Fibroblast of upper back skin (primary cell): ENCODE results near the gene KPNA3.
A peak's percentile ranks its signal among the peaks of the same experiment; 100 is the strongest.
"Not testable (repeated sequence)": the region's sequence is repeated elsewhere in the genome, so short reads cannot be mapped to it uniquely, and the experiment has no call there.

Experiments
- DNase-seq: peaks from one replicate; pipeline ENCODE4 v3.0.0-alpha.2; 2013

KPNA3 gene

DNA sequence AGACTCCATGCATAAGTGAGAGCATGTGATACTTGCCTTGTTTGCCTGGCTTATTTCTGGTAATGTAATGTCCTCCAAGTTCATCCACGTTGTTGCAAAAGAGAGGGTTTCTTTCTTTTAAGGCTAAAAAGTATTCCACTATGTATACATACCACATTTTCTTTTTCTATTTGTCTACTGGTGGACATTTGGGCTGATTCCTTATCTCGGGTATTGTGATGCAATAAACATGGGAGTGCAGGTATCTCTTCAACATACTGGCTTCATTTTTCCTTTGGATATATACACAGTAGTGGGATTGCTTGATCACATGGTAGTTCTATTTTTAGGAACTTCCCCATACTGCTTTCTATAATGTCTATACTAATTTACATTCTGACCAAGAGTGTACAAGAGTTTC lies 51.6 kb downstream of the KPNA3 start:
- no peak for DNase-seq

DNA sequence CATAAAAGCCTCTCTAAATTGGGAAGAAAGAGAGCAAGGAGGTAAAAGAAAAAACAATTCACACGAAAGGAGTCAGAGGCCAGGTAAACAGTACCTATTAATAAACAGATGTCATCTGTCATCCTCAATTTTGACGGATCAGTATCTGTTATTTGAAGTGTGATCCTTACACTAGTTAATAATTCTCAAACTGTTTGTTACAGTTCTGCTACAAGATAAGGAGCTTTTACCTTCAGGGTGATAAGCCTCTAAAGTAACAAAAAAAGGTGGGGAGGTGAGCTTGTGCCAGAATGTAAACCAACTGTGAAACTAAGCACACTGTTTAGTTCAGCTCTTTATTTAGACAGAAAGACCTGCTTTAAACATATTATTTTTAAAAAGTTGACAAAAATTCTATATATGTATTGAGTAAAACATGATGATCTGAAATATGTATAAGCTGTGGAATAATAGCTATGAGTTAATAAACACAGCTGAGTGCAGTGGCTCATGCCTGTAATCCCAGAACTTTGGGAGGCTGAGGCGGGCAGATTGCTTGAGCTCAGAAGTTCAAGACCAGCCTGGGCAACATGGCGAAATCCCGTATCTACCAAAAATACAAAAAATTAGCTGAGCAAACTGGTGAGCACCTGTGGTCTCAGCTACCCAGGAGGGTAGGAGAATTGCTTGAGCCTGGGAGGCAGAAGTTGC lies 52.8 kb downstream of the KPNA3 start:
- no peak for DNase-seq

DNA sequence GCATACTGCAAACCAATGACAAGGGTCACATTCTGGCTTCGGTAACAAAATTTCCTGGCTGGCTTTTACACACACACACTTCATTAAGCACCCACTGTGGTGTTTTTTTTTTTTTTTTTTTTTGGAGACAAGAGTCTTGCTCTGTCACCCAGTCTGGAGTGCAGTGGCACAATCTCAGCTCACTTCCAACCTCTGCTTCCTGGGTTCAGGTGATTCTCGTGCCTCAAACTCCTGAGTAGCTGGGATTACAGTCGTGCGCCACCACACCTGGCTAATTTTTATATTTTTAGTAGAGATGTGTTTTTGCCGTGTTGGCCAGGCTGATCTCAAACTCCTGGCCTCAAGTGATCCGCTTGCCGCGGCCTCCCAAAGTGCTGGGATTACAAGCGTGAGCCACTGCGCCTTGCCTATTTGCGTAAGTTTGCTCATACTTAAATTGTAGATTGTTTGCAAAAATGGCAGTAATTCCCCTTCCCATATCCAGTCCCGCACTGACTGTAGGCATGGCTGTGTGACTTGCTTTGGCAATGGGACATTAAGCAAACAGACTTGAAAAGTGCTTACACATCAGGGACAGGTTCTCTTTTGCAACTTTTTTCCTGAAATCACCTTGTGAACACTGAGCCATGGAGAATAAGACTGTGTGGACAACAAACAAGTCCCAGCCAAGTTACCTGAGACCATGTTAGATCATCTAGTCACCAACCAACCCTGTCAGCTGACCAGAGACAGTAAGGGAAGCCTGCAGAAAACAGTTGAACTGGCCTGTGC lies 59.1 kb downstream of the KPNA3 start:
- DNase-seq, result no peak

DNA sequence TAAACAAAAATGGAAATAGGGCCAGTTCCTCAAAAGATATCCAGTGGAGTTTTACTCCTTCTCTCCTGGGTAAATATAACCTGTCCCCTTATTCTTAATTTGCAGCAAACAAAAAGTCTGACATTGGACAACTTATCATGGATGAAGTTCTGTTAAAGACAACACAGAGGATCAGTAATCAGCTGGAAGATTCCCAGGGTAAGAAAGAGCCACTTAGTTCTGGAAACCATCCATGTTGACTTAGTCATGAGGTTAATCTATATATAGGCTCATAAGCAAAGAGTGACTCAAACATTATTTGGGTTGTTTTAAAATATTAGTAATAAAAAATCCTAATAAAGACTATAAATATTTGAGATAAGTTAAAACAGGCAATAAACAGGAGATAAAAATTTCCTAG lies 60.7 kb downstream of the KPNA3 start:
- DNase-seq, result peak; percentile 79

DNA sequence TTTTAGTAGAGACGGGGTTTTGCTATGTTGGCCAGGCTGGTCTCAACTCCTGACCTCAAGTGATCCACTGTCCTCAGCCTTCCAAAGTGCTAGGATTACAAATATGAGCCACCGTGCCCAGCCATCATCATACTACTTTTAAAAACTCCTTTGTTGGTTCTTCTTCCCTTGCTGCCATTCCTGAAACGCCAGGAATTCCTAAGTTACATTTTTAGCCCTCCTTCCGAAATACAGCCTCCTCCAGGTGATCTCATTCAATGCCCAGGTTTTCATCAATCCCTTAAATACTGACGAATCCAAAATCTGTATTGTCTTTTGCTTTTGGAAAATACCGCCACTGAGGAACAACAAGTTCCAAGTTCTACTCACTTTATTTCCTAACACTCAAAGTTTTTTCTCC lies 75.9 kb downstream of the KPNA3 start:
- DNase-seq, result no peak

DNA sequence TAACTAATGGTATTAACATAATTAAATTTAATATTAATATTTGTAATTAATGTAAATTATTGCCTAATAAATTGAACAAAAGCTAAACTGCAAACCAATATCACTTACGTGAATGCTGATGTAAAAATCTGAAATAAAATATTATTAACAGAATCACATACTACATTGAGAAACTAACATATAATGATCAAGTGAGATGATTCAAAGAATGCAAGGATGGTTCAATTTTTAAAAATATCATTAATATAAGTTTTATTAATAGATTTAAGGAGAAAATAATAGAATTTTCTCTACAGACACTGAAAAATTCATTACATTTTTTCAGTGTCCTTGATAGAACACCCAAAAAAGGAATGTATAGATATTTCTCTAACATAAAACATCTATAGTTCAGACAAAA lies 77.7 kb downstream of the KPNA3 start:
- no peak for DNase-seq

DNA sequence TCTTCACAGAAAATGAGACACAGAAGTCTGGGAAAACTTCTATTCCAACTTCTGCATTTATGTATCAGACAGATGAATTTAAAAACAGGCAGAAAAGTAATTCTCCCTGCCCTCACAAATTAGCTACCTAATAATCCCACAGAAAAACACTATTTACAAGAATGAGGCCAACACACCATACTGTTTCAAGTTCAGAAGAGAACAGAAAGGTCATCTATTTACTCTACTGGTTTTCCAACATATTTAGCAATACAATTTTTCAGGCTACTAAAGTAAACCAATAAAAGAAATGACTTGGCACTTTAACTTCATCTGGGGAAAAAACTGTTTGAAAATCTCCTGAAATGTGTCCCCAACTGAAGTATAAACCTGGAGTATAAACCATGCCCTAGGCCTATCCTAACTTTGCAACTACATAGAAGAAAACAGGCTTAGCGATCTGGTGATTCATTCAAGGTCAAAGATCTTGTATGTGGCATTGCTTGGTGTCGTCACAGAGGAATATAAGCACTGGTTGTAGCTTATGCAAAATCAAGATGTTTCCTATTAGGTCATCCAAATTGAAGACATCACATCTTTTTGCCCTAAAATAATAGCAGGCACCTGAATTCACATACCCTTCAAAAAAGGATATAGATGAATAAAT lies 81.1 kb downstream of the KPNA3 start:
- peak; percentile 18 for DNase-seq

DNA sequence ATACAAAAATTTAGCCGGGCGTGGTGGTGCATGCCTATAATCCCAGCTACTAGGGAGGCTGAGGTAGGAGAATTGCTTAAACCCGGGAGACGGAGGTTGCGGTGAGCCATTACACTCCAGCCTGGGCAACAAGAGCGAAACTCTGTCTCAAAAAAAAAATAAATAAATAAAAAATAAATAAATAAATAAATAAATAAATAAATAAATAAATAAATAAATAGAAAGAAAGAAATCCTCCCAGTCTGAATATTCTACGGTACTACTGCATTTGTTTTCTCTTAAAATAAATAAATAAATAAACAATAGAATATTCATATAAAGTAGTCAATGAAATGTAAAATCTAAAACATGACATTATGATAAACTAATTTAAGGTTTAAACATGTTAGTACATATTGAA lies 88.2 kb downstream of the KPNA3 start:
- not testable (repeated sequence) for DNase-seq

DNA sequence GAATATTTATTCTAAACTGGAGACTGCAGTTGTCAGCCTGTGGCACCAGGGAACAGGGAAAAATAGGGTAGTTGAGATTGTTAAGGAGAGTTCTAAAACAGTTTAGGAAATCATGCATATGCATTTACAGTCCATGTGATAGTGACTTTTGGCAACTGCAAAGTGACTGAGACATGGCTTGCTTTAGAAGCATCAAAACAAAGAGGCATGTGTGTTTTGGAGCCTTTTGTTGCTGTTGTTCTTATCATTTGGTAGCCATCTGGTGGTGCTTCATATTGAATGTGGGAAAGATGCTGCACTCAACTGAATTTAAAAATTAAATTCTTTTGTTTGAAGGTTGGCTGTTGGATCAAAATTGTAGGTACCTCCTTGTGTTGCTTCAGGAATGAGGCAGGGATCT lies 91.0 kb downstream of the KPNA3 start:
- DNase-seq, result no peak

DNA sequence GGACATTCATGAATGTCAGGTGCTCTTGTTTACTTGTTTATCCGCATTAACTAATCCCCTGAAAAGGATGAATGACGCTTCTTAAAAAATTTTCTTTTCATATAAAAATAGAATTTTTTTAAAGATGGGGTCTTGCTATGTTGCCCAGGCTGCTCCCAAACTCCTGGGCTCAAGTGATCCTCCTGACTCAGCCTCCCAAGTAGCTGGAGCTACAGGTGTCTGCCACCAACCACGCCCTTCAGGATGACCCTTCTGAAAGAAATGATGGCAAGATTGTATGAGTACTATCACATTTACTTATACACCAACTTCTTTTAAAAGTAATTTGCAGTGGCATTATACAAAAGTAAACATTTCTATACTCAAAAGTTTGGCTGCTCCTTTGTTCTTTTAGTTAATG lies 95.0 kb downstream of the KPNA3 start:
- no peak for DNase-seq

DNA sequence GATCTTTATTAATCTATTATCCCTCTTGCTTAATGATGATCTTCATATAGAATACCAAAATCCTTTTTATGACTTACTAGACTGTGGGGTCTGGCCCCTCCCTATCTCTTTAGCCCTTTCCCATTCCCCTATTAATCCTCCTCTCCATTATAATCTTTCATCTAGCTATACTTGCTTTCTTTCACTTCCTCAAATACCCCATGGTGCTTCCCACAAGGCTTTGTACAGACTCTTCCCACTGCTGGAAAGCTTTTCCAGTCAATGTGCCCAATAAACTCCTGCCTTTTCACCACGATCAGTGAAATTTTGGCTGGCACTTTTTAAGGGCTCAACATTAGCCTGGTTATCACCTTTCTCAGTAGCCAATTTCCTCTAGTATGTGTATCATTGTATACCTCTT lies 98.0 kb downstream of the KPNA3 start:
- DNase-seq, result no peak

DNA sequence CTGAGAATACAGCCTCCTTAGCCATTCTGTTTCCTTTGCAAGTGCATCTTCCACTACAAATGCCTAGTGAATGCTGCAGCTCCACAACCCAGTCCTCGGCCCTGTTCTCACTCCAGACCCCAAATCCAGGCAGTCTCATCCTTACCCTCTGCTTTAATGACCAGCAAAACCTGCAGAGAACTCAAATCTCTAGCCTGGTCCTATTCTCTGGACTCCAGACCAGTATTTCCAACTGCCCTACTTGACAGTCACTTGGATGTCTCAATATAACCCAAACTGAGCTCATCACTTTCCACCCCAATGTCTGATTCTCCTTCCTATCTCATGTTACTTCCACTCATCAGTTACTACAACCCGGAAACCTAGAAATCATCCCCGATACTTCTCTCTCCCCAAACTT lies 98.6 kb downstream of the KPNA3 start:
- no peak for DNase-seq

DNA sequence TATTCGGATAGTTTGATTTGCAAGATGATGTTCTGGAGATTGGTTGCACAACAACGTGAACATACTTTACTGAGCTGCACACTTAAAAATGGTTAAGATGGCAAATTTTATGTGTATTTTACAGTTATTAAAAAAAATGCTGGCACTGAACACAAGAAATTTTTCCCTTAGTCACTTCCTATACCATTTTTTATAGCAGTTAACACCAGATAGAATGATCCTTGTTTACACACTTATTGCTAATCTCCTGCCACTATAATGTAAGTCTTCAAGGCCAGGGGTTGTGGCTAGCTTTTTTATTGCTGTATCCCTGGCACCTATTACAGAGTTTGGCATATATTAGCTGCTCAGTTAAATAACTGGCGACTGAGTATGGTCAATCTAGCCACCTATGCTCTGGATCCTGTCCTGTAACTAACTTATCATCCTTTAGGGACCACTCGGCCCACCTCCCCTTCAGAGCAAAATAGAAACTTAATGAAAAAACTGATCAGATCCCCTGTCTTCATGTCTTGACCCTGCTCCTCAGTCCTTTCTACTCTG lies 99.2 kb downstream of the KPNA3 start:
- peak; percentile 27 for DNase-seq

DNA sequence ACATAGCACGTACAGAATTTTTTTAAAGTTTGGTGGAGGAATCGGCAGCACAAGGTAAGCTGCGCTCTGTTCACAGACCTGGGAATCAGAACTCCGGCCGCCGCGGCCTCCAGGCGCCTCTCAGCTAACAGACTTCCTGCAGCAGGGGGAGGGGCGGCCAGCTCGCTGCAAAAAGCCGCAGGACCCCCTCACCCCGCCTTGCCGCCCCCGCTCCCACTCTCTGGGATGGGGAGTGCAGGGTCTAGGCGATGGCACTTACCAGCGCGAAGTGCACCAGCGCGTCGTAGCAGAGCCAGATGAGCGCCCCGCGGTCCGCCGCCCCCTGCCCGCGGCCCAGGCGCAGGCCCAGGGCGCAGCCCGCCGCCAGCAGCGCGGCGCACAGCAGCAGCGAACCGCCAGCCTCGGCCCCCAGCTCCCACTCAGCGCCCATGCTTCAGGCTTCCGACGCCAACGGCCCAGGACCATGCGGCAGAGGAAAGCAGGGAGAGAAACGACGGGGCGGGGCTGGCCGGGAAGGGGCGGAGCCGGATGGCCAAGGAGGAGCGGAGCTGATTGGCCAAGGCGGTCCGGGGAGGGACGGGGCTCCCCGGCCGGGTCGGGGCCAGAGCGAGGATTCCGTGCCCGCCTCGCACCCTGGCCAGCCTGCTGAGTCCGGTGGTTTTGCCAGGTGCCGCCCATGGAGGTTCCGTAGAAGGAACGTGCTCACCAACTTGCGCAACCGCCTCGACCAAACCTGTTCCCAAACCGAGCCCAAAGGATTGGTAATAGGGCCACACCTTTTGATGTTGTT lies 101.3 kb downstream of the KPNA3 start, which contains the start of gene EBPL:
Gene EBPL (minus strand): TSS at position 492 of the 790 bp plus-strand sequence. CDS start 62 bp downstream, at position 430.
- DNase-seq, result peak; percentile 90

DNA sequence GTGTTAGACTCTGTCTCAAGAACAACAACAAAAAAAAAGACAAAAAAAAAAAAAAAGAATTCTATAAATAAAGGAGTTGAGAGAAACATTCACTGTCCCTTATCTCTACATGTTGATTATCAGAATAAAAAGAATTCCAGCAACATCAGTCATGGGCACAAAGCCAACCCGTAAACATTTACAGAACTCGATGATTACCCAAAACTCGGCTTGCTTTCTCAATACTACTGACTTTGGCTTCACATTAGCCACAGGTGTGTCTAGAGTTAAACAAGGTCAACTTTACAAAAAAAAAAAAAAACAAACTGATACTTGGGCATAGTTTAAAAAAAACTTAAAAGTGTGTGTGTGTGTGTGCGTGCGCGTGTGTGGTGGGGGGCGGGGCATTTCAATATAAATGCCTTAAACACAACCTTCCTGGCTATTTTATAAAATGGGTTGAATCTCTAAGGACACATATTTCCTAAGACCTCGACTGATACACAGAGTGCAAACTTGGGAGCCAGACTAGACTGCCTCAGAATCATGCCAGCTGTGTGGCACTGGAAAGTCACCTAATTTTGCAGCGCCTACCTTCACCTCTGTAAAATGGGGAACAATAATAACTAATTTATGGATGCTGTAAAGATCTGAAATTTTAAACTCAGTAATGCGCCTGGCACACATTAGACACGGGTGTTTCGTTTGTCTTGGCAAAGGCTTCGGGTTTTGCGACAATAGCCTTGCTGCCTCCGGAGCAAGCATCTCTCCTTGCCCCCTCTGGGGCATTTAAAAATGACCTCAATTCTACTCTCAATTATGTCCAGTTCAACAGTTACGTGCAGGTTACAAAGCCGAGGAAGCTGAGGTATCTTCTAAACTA lies 102.1 kb downstream of the KPNA3 start:
- peak; percentile 31 for DNase-seq

DNA sequence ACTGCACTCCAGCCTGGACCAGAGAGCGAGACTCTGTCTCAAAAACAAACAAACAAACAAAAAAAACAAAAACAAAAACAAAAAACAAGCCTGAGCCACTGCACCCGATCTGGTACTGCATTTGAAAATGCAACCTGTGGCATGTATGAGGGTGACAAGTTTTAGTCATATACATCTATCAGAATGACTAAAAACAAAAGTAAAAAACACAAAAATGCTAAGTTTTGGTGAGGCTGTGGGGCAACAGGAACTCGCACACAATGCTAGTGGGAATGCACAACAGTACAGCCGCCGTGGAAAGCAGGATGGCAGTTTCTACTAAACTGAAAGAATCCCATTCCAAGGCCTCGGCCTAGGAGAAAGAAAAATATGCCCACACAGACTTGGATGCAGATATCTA lies 109.0 kb downstream of the KPNA3 start:
- no peak for DNase-seq

DNA sequence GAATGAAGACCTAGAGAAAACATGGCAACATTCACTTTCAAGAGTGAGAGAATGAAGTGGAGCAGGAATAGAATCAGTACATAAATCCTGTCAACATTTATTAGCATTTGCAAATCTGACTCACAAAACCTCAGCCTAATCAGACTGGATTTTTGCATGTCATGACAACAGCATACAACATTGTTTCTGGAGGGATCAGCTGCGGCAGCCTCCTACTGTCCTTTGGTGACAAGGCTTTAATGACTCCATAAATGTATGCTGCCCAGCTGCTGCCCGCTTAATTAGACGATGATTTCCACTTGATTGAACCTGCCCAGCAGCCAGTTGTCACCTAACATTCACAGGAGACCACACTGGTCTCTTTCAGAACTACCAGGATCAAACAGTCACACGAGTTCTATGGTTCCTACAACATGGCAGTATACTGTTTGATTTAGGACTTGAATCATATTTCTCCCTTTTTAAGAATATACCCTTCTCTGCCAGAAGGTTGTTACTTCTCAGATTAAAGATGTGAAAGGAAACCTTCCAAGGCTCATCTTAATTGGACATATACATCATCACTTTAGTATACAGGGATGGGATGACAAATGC lies 110.5 kb downstream of the KPNA3 start:
- peak; percentile 33 for DNase-seq

DNA sequence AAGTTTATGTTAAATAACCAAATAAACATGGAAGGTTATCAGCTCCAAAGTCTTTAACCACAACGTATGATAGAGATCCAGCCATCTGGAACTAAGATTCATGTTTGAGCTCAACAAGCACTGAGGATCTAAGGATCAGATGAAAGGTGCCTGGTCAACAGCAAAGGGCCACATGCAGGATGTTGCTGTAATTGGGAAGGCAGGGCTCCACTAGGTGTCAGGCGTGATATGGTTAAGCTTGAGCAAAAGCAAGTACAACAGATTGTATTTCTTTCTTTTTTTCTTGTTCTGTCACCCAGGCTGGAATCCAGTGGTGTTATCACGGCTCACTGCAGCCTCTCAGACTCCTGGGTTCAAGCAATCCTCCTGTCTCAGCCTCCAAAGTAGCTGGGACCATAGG lies 113.2 kb downstream of the KPNA3 start:
- DNase-seq, result peak; percentile 12

DNA sequence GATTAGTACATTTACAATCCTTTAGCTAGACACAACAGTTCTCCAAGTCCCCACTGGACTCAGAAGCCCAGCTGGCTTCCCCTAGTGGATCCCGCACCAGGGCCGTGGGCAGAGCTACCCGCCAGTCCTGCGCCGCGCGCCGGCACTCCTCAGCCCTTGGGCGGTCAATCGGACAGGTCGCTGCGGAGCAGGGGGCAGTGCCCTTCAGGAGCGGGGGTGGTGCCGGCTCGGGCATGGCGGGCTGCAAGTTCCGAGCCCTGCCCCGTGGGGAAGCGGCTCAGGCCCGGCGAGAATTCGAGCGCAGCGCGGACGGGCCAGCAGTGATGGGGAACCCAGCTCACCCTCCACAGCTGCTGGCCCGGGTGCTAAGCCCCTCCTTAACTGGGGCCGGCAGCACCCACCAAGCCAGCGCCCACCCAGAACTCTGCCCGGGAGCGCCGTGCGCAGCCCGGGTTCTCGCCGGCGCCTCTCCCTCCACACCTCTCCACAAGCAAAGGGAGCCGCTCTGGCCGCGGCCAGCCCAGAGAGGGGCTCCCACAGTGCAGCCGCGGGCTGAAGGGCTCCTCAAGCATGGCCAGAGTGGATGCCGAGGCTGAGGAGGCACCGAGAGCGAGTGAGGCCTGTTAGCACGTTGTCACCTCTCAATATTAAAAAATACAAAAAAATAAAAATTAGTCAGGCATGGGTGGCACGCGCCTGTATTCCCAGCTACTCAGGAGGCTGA lies 114.1 kb downstream of the KPNA3 start:
- no peak for DNase-seq

DNA sequence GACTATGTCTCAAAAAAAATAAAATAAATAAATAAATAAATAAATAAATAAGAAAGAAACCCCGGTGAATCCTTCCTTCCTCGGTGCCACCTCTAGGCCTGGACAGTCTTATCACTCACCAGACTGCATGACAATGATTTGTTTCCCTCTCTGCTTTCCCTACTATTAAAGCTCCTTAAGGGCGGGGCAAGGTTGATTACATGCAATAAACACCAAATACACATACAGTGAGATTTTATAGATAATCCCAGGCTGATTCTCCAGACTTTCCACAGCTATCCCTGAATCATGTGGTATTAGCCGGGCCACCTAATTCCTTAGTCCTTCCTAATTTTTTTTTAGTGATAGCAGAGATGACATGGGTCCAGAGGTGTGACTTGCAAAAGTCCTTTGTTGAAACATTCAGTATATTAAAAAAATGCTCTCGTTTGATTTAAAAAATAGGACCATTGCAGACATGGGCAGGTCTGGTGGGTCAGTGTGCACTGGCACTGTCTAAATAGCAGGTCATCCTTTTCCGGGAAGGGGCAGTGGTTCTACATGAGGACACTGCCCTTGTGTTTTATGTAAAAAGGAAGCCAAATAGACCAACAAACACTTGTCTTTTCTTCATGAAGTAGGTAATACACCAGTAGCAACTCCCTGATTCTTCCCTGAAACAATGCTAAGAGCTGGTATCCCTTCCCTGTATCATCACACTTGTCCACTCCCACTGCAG lies 115.7 kb downstream of the KPNA3 start:
- DNase-seq, result no peak
